Uterus (tissue), 4 donors: ENCODE data around the gene ZNF22. TPM values are rescaled to one million over a fixed set of nuclear protein-coding genes. Genes with fewer than 3 reads are reported as not detected.
"Not testable (repeated sequence)": the region's sequence is repeated elsewhere in the genome, so short reads cannot be mapped to it uniquely, and the experiment has no call there.

Experiments used
- DNase-seq, 2 donors: peaks; one replicate each; pipeline ENCODE4 v3.0.0-alpha.2; 2019 to 2020
- H3K27ac ChIP-seq, 2 donors: fragments of 200-600 bp; sonication (generic); 1 replicate in 1 of 2; 2 replicates in 1 of 2; pipeline ENCODE4 v1.5.1; 2016 to 2018
- H3K27me3 ChIP-seq, 2 donors: fragments of 200-600 bp; sonication (generic); one replicate each; pipeline ENCODE4 v1.5.1; 2018 to 2019; ENCODE audit warnings: control low read depth in 1 of 2
- H3K36me3 ChIP-seq, 2 donors: fragments of 200-600 bp; sonication (generic); one replicate each; pipeline ENCODE4 v1.5.1; 2019; ENCODE audit warnings: control low read depth in 1 of 2
- H3K4me1 ChIP-seq, 2 donors: fragments of 200-600 bp; sonication (generic); one replicate each; pipeline ENCODE4 v1.5.1; 2018 to 2019; ENCODE audit warnings: control low read depth in 1 of 2
- H3K4me3 ChIP-seq, 2 donors: fragments of 200-600 bp; sonication (generic); 1 replicate in 1 of 2; 2 replicates in 1 of 2; pipeline ENCODE4 v1.5.1; 2018 to 2019; ENCODE audit warnings: mild to moderate bottlenecking in 1 of 2
- H3K9me3 ChIP-seq, 2 donors: fragments of 200-600 bp; sonication (generic); one replicate each; pipeline ENCODE4 v1.5.1; 2019; ENCODE audit warnings: control low read depth in 1 of 2
- CTCF ChIP-seq, 4 experiments: fragments of 200-600 bp in 2 of 4; fragments of 450-650 bp in 2 of 4; sonication (generic) in 2 of 4; IDR thresholded peaks; one replicate each; pipeline ENCODE4 v1.5.1; 2016 to 2019; ENCODE audit warnings: antibody characterized with exemption in 4 of 4, mild to moderate bottlenecking in 2 of 4, moderate library complexity in 1 of 4
- POLR2A ChIP-seq, 2 donors: fragments of 450-650 bp; IDR thresholded peaks; one replicate each; pipeline ENCODE4 v1.6.1; 2016; ENCODE audit warnings: antibody characterized with exemption in 2 of 2, mild to moderate bottlenecking in 1 of 2, moderate library complexity in 1 of 2
- intact Hi-C: fragments of 100-400 bp; cut with DNase I; formaldehyde crosslinking; loops from one replicate; pipeline ENCODE4 v1.15.1; 2023; ENCODE audit warnings: low total_unique reads
- total RNA-seq, 4 donors: library from RNA; depleted of rRNA in 3 of 4; stranded (reverse); fragments of >200 nt in 3 of 4; gene quantifications; one replicate each; pipeline versions ENCODE4 v1.1.0 to v1.2.4, GENCODE V29; 2014 to 2023
- donor health status: DM: yes; HTN: yes; CAD: no.

ZNF22 gene
- total RNA-seq, 4 donors from 2014 or later, result 20.7 to 78.1 (median 34.6) TPM

GRCh38 chr10:45005284-45005683 is 4.6 kb downstream of the ZNF22 start:
- H3K4me3 ChIP-seq, result no peak overlapping the region
- no peaks in the 10 kb centered on the region for H3K36me3 ChIP-seq
- intact Hi-C loops, result no loop called here
- H3K27ac ChIP-seq, result no peak overlapping the region
- DNase-seq, result no peak
- no peaks in the 10 kb centered on the region for H3K27me3 ChIP-seq
- no peaks in the 10 kb centered on the region for H3K4me1 ChIP-seq
- TF ChIP-seq CTCF (IDR thresholded peaks at IDR 0.05) (no peak), POLR2A (IDR thresholded peaks at IDR 0.05) (no peak)
- no peaks in the 10 kb centered on the region for H3K9me3 ChIP-seq

- H3K27ac ChIP-seq, result peak overlapping the region in 1 of 2 donors; percentile 4
- no peaks in the 10 kb centered on the region for H3K4me1 ChIP-seq
- intact Hi-C loops, result no loop called here
- no peaks in the 10 kb centered on the region for H3K36me3 ChIP-seq
- DNase-seq, result no peak
- no peaks in the 10 kb centered on the region for H3K27me3 ChIP-seq
- no peak for TF ChIP-seq POLR2A (IDR thresholded peaks at IDR 0.05)
- TF ChIP-seq CTCF (IDR thresholded peaks at IDR 0.05), result no peak
- no peaks in the 10 kb centered on the region for H3K9me3 ChIP-seq
- H3K4me3 ChIP-seq, result no peak overlapping the region
Measured at GRCh38 chr10:45006276-45007030, 5.7 kb downstream of the ZNF22 start.

GRCh38 chr10:45008524-45009161 is 7.9 kb downstream of the ZNF22 start:
- TF ChIP-seq CTCF (IDR thresholded peaks at IDR 0.05), result peak; percentile 79 to 89 (median 80)
- TF ChIP-seq POLR2A (IDR thresholded peaks at IDR 0.05), result no peak
- Histone ChIP-seq H3K27me3 (no peaks in the 10 kb centered on the region), H3K36me3 (no peaks in the 10 kb centered on the region), H3K27ac (no peak overlapping the region), H3K4me1 (no peaks in the 10 kb centered on the region), H3K4me3 (no peak overlapping the region), H3K9me3 (no peaks in the 10 kb centered on the region)
- DNase-seq, result peak in 1 of 2 donors; percentile 58
- intact Hi-C loops, result no loop called here

- H3K27ac ChIP-seq, H3K27me3 ChIP-seq, H3K9me3 ChIP-seq, H3K4me1 ChIP-seq, H3K36me3 ChIP-seq, intact Hi-C loops, H3K4me3 ChIP-seq, DNase-seq: not testable (repeated sequence)
Measured at GRCh38 chr10:45014557-45014956, 13.8 kb downstream of the ZNF22 start.

DNA sequence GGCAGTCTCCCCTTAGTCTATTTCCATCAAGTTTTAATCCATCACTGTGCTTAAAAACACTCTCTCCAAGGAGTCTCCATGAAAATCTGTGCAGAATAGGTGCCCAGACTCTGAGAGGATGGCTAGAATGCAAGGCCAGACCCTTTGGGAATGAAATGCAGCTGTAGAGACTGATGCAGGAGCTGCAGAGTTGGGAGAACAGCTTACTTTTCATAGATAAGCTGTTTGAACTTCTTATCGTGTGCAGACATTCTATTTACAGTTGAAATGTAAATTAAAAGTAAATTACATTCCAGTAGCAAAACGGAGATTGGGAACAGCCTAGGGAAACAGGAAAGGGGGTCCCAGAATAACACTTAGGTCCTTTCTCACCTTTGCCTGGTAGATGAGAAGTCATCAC is 14.9 kb downstream of the ZNF22 start:
- Histone ChIP-seq H3K4me1 (no peaks in the 10 kb centered on the region), H3K9me3 (no peaks in the 10 kb centered on the region), H3K36me3 (no peaks in the 10 kb centered on the region), H3K27me3 (no peaks in the 10 kb centered on the region), H3K27ac (no peak overlapping the region), H3K4me3 (no peak overlapping the region)
- no peak for DNase-seq
- TF ChIP-seq CTCF (IDR thresholded peaks at IDR 0.05) (no peak), POLR2A (IDR thresholded peaks at IDR 0.05) (no peak)
- intact Hi-C loops, result no loop called here
